Activated CD4-positive, CD25-positive, alpha-beta regulatory T cell treated with anti-CD3 and anti-CD28 coated beads, Interleukin-2, amount 50 U/mL, for 16 hours (primary cell): Measurements from ENCODE around the gene COL6A5.
"Not testable (repeated sequence)": the region's sequence is repeated elsewhere in the genome, so short reads cannot be mapped to it uniquely, and the experiment has no call there.

Experiments used
- DNase-seq: peaks from one replicate; pipeline ENCODE4 v3.0.0-alpha.2; 2020; ENCODE audit warnings: low read depth, low spot score

The COL6A5 gene

GRCh38 chr3:130345487-130346079, at the start of gene COL6A5:
TSS of gene COL6A5 (plus strand) at chr3:130345672. CDS start at chr3:130373639, 27,967 bp downstream.
- no peak for DNase-seq

GRCh38 chr3:130299531-130299930, 45.9 kb upstream of the COL6A5 start:
- DNase-seq: no peak

GRCh38 chr3:130300888-130301287, 44.6 kb upstream of the COL6A5 start:
- DNase-seq: no peak

- no peak for DNase-seq
These were observed 35.4 kb upstream of the COL6A5 start for GRCh38 chr3:130310109-130310508.

- DNase-seq: no peak
These were observed 33.1 kb upstream of the COL6A5 start for GRCh38 chr3:130312374-130312773.

- no peak for DNase-seq
These were observed 29.3 kb upstream of the COL6A5 start for GRCh38 chr3:130316169-130316568.

- no peak for DNase-seq
These were observed 22.0 kb upstream of the COL6A5 start for GRCh38 chr3:130323503-130323902.

GRCh38 chr3:130340766-130341165, 4.7 kb upstream of the COL6A5 start:
- DNase-seq: no peak

GRCh38 chr3:130341388-130341787, 4.1 kb upstream of the COL6A5 start:
- no peak for DNase-seq

GRCh38 chr3:130341882-130342281, 3.6 kb upstream of the COL6A5 start:
- no peak for DNase-seq

- no peak for DNase-seq
These were observed 2.4 kb upstream of the COL6A5 start for GRCh38 chr3:130342821-130343661.

- DNase-seq: not testable (repeated sequence)
These were observed 2.8 kb downstream of the COL6A5 start for GRCh38 chr3:130348258-130348657.

GRCh38 chr3:130354430-130354829, 9.0 kb downstream of the COL6A5 start:
- no peak for DNase-seq

- DNase-seq: no peak
These were observed 28.6 kb downstream of the COL6A5 start for GRCh38 chr3:130374033-130374432.

GRCh38 chr3:130374908-130375307, 29.4 kb downstream of the COL6A5 start:
- no peak for DNase-seq

- no peak for DNase-seq
These were observed 32.6 kb downstream of the COL6A5 start for GRCh38 chr3:130377960-130378676.

- DNase-seq: no peak
These were observed 33.3 kb downstream of the COL6A5 start for GRCh38 chr3:130378677-130379191.

GRCh38 chr3:130379274-130379673, 33.8 kb downstream of the COL6A5 start:
- DNase-seq: no peak

GRCh38 chr3:130380398-130380797, 34.9 kb downstream of the COL6A5 start:
- no peak for DNase-seq

GRCh38 chr3:130383424-130383823, 38.0 kb downstream of the COL6A5 start:
- DNase-seq: no peak

- no peak for DNase-seq
These were observed 39.1 kb downstream of the COL6A5 start for GRCh38 chr3:130384476-130385025.
